Measurements from ENCODE around the gene KCNH2.

The KCNH2 gene

GRCh38 chr7:150972741-150973140 is 5.4 kb downstream of the KCNH2 start:
- ChIA-PET POLR2A (no interaction called here), CTCF (interaction anchor here (1.7 to 6.1 kb wide), 2 partner anchors 10 to 13 kb away, joined by 6 to 46 read pairs; no protein-coding TSS in a partner anchor)
- TF ChIP-seq CTCF (IDR thresholded peaks at IDR 0.05; ENCODE audit: control extremely low read depth, extremely low read depth, low read depth, missing control alignments): no peak
- no peak for DNase-seq (ENCODE audit: extremely low spot score)

GRCh38 chr7:150972023-150972468 is 6.1 kb downstream of the KCNH2 start:
- no peak for DNase-seq (ENCODE audit: extremely low spot score)
- CTCF ChIA-PET: interaction anchor here (1.4 to 6.1 kb wide), 2 partner anchors 9 to 13 kb away, joined by 4 to 46 read pairs; no protein-coding TSS in a partner anchor

DNA sequence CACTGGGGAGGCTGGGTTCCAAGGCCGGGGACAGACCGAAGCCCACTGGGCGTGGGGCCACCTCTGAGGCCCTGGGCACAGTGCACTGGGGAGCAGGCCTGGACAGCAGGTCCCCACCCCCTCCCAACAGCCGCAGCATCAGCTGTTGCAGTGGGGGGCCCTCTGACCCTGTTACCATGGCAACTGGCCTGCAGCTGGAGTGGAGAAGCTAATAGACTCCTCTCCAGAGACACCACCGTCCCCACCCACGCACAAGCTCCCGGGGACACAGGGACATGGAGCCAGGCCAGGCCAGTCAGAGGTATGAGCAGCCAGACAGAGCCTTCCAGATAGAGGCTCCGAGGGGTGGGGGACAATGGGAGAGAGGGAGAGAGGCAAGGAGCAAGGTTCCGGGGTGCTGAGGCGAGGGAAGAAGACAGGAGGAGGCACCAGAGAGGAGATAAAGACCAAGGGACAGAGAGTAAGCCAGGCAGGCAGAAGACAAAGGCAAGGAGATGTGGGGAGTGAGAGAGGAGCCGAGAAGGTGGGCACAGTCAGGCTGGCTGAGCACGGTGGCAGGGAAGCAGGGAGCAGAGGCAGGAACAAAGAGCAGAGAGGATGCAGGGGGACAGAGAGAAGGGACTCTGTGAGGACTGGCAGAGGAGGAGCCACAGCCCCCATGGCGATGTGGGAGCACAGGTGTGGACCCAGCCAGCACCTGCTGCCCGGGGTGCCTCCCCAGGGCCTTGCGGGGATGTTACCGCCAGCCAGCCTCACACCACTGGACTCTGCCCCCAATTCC is 6.7 kb downstream of the KCNH2 start:
- ChIA-PET POLR2A (no interaction called here), CTCF (interaction anchor here (0.6 to 6.1 kb wide), 4 partner anchors 9 to 73 kb away, joined by 3 to 46 read pairs (median 4); no protein-coding TSS in a partner anchor)
- no peak for DNase-seq (ENCODE audit: extremely low spot score)
- no peak for TF ChIP-seq CTCF (IDR thresholded peaks at IDR 0.05; ENCODE audit: control extremely low read depth, extremely low read depth, low read depth, missing control alignments)

More at GRCh38 chr7:150972023-150972468, 6.1 kb downstream of the KCNH2 start:
- POLR2A ChIA-PET: no interaction called here
- no peak for TF ChIP-seq CTCF (IDR thresholded peaks at IDR 0.05; ENCODE audit: control extremely low read depth, extremely low read depth, low read depth, missing control alignments)

GRCh38 chr7:150970424-150970823 is 7.7 kb downstream of the KCNH2 start:
- DNase-seq (ENCODE audit: extremely low spot score): no peak
- TF ChIP-seq CTCF (IDR thresholded peaks at IDR 0.05; ENCODE audit: control extremely low read depth, extremely low read depth, low read depth, missing control alignments): no peak
- ChIA-PET CTCF (interaction anchor here (1.7 kb wide), 1 partner anchor 14 kb away, joined by 5 read pairs; no protein-coding TSS in a partner anchor), POLR2A (no interaction called here)

DNA sequence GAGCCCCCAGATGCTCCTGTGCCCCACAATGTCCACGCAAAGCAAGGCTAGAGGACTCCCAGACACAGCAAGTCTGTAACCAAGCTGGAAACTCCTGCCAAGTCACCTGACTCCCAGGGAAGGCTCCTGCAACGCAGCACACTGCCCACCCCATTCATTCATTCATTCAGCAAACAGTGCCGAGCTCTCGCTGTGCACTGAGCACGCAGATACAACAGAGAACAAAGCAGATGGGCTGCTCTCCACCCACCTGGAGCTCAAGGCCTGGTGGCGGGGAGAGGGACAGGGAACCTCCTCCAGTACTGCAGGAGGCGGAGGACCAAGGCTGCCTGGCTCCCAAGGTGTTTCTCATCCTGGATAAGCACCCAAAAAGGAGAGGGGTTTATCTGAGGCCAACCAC is 8.6 kb downstream of the KCNH2 start:
- CTCF ChIA-PET: interaction anchor here (0.8 to 1.7 kb wide), 5 partner anchors 10 to 49 kb away, joined by 3 to 7 read pairs (median 5); no protein-coding TSS in a partner anchor
- no peak for DNase-seq (ENCODE audit: extremely low spot score)
- TF ChIP-seq CTCF (IDR thresholded peaks at IDR 0.05; ENCODE audit: control extremely low read depth, extremely low read depth, low read depth, missing control alignments): no peak
- POLR2A ChIA-PET: no interaction called here

DNA sequence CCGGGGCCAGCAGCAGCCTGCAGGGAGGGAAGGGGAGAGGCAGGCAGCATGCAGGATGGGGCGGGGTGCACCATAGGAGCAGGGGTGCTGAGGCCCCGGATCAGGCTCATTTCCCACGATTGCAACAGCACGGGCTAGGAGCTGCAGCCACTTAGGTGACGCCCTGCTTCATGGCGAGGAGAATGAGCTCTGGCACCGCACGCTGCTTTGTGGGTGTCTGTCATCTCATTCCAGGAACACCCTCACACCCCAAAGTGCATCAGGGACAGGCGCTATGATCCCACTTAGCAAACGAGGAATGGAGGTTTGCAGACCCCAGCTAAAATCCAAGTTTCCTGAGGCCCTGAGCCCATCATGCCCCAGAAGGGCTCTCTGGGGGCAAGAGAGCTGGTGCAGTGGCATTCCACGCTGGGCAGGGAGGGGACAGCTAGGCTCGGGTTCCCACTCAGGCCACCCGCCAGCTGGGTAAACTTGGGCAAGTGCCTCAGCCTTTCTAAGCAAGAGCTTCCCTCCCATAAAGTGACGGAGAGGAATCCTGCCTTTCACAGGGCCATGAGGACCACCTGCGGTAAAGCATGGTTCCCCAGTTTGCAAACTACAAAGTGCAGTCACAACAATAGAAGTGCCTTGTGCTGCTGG is 9.3 kb downstream of the KCNH2 start:
- no peak for TF ChIP-seq CTCF (IDR thresholded peaks at IDR 0.05; ENCODE audit: control extremely low read depth, extremely low read depth, low read depth, missing control alignments)
- no peak for DNase-seq (ENCODE audit: extremely low spot score)
- POLR2A ChIA-PET: no interaction called here
- CTCF ChIA-PET: interaction anchor here (1.0 to 1.7 kb wide), 5 partner anchors 11 to 142 kb away, joined by 3 to 7 read pairs (median 5); no protein-coding TSS in a partner anchor

Data from GM10248 (cell line).